Activated naive CD4-positive, alpha-beta T cell treated with anti-CD3 and anti-CD28 coated beads, Interleukin-2, amount 50 U/mL, for 72 hours (primary cell): ENCODE measurements around the gene JAG2. TPM values are rescaled to one million over a fixed set of nuclear protein-coding genes. Genes with fewer than 3 reads are reported as not detected.

Experiments used
- ATAC-seq, 2 donors: fragments of 150-1000 bp; cut with Tn5 transposase; 2 replicates each; pipeline ENCODE4 v1.10.0; 2021; ENCODE audit warnings: mild to moderate bottlenecking in 2 of 2, moderate library complexity in 2 of 2
- DNase-seq, 2 donors: peaks; one replicate each; pipeline ENCODE4 v3.0.0; 2021 to 2022; ENCODE audit warnings: low spot score in 2 of 2
- H3K27ac Mint-ChIP-seq, 2 donors: one replicate each; pipeline ENCODE4 v1.8.0; 2022; ENCODE audit warnings: mild to moderate bottlenecking in 2 of 2, mixed read lengths in 2 of 2
- H3K36me3 Mint-ChIP-seq, 2 donors: one replicate each; pipeline ENCODE4 v1.8.0; 2022; ENCODE audit warnings: mixed read lengths in 2 of 2
- H3K9me3 Mint-ChIP-seq, 2 donors: one replicate each; pipeline ENCODE4 v1.8.0; 2022; ENCODE audit warnings: mixed read lengths in 2 of 2
- total RNA-seq, 2 donors: library from RNA; stranded (reverse); gene quantifications; one replicate each; pipeline ENCODE4 v1.2.3, GENCODE V29; 2022

JAG2 gene
- total RNA-seq, 2 donors from 2014 or later, result 4.3 to 10.5 TPM

GRCh38 chr14:105177082-105177481, 8.5 kb upstream of the JAG2 start:
- no peak for DNase-seq
- Mint-ChIP-seq H3K36me3 (no peaks in the 10 kb centered on the region), H3K9me3 (no peaks in the 10 kb centered on the region), H3K27ac (no peak overlapping the region)
- no peak for ATAC-seq

GRCh38 chr14:105176513-105176912, 7.9 kb upstream of the JAG2 start:
- no peak for DNase-seq
- Mint-ChIP-seq H3K9me3 (no peaks in the 10 kb centered on the region), H3K27ac (no peak overlapping the region), H3K36me3 (no peaks in the 10 kb centered on the region)
- ATAC-seq, result no peak

- Mint-ChIP-seq H3K36me3 (no peaks in the 10 kb centered on the region), H3K9me3 (no peaks in the 10 kb centered on the region), H3K27ac (peak overlapping the region in 1 of 2 donors; percentile 41)
- no peak for DNase-seq
- ATAC-seq, result peak in 1 of 2 donors; percentile 55
Measured at GRCh38 chr14:105173901-105174894, 5.6 kb upstream of the JAG2 start.

DNA sequence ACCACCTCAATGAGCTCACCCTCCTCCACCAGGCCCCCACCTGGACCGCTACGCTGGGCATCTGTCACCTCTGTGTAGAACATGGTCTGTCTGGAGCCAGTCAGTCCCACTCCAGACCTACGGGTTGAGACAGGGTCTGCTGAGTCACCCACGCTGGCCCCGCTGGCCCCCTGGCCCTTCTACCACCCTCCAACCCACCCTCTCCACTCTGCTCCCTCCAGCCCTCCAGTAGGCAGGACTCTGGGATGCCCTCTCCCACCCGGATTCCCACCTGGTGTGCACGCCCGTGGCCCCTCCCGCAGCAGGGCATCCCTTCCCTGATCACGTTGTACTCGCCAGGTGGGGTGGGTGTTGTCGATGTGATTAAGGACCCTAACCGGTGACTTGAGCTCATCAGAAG, 4.6 kb upstream of the JAG2 start:
- ATAC-seq, result no peak
- Mint-ChIP-seq H3K27ac (no peak overlapping the region), H3K36me3 (no peaks in the 10 kb centered on the region), H3K9me3 (no peaks in the 10 kb centered on the region)
- DNase-seq, result no peak

GRCh38 chr14:105172476-105172875, 3.9 kb upstream of the JAG2 start:
- H3K27ac Mint-ChIP-seq, result no peak overlapping the region
- no peaks in the 10 kb centered on the region for H3K9me3 Mint-ChIP-seq
- DNase-seq (no peak), ATAC-seq (no peak)
- no peaks in the 10 kb centered on the region for H3K36me3 Mint-ChIP-seq

DNA sequence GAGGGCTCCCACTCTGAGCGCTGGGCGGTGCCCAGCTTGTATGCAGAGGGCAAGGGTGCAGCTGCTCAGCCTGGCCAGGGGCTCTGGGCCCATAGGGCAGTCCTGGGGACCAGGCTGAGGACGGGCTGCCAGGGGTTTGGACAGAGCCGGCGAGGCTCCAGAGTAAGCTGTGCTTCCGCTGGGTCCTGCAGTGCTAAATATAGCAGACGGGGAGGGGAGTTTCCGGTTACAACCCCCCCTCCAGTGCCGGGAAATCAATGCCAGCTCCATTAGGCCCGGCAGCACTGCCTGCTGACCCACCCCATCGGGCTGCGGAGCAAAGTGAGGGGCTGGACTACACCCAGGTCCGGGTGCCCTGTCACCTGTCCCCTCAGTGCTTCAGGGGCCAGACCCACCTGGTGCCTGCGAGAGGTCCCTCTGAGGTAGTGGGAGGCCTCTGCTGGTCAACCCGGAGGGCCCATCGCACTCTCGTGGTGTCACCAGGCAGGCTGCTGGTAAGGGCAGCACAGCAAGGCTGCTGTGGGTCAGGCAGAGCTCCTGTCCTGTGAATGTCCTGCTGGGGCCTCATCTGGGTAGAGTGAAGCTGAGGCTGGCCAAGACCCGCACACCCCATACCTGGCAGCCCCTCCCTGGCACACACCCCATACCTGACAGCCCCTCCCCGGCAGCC, 2.6 kb upstream of the JAG2 start:
- H3K27ac Mint-ChIP-seq, result no peak overlapping the region
- no peak for ATAC-seq

GRCh38 chr14:105169776-105170655, 1.4 kb upstream of the JAG2 start:
- ATAC-seq (no peak), DNase-seq (no peak)
- Mint-ChIP-seq H3K36me3 (no peaks in the 10 kb centered on the region), H3K9me3 (no peaks in the 10 kb centered on the region), H3K27ac (no peak overlapping the region)

More for the DNA sequence above, 2.6 kb upstream of the JAG2 start:
- DNase-seq, result no peak
- H3K36me3 Mint-ChIP-seq, result no peaks in the 10 kb centered on the region
- H3K9me3 Mint-ChIP-seq, result no peaks in the 10 kb centered on the region

DNA sequence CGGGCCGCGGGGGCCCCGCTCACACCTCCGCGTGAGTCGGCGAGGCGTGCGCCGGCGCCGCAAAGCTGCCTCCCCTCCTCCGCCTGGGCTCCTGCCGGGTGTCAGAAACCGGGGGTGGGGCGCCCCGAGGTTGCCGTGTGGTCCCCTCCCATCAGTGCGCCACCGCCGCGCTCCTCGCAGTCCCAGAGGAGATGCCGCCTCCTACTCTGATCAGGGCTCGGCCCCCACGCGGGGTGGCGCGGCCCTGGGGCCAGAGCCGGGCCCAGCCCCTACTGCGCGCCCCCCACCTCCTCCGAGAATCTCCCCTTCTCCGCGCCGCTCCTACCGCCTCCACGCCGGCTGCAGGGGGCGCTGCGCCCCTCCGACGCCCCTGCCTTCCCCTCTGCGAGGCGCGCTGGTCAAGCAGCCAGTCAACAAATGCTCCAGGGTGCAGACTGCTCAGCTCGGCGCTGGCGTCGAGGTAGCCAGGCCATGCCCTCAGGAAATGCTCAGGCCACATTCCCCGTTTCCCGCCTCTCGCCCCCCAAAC, 467 bp upstream of the JAG2 start:
- Mint-ChIP-seq H3K9me3 (no peaks in the 10 kb centered on the region), H3K27ac (no peak overlapping the region), H3K36me3 (no peaks in the 10 kb centered on the region)
- ATAC-seq (peak; percentile 19 to 72), DNase-seq (no peak)

GRCh38 chr14:105168093-105168420, 519 bp downstream of the JAG2 start:
- Mint-ChIP-seq H3K27ac (no peak overlapping the region), H3K9me3 (no peaks in the 10 kb centered on the region), H3K36me3 (no peaks in the 10 kb centered on the region)
- DNase-seq, result no peak
- peak in 1 of 2 donors; percentile 12 for ATAC-seq

DNA sequence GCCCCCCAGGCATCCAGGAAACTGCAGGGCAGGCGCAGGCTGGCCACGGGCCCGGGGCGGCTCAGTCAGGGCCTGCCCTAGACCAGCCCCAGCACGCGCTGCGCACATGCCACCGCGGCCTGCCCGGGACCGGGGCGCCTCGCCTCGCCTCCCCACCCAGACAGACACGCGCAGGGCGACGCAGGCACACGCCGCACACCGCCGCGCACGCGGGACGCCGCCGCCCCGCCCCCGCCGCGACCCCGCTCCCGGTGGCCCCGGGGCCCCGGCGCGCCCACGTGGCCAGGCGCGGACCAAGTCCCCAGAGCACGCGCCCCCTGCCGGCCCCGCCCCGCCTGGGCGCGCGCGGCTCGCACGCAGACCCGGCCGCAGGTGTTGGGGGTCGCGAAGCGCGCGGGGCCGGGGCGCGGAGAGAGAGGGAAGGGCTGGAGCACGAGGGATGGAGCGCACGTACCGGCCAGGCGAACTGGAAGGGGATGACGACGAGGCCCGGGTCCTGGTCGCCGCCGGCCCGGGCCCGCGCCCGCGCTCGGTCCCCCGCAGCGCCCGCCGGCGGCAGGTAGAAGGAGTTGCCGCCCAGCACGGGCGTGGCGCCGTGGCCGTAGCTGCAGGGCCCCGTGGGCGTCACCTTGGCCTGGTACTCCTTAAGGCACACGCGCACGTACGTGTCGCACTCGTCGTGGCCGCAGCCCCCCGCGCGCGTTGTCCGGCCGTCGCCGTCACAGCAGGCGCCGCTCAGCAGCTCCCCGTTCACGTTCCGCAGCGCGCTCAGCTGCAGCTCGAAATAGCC, 1.1 kb downstream of the JAG2 start:
- Mint-ChIP-seq H3K36me3 (no peaks in the 10 kb centered on the region), H3K9me3 (no peaks in the 10 kb centered on the region), H3K27ac (no peak overlapping the region)
- ATAC-seq, result peak in 1 of 2 donors; percentile 16
- no peak for DNase-seq

DNA sequence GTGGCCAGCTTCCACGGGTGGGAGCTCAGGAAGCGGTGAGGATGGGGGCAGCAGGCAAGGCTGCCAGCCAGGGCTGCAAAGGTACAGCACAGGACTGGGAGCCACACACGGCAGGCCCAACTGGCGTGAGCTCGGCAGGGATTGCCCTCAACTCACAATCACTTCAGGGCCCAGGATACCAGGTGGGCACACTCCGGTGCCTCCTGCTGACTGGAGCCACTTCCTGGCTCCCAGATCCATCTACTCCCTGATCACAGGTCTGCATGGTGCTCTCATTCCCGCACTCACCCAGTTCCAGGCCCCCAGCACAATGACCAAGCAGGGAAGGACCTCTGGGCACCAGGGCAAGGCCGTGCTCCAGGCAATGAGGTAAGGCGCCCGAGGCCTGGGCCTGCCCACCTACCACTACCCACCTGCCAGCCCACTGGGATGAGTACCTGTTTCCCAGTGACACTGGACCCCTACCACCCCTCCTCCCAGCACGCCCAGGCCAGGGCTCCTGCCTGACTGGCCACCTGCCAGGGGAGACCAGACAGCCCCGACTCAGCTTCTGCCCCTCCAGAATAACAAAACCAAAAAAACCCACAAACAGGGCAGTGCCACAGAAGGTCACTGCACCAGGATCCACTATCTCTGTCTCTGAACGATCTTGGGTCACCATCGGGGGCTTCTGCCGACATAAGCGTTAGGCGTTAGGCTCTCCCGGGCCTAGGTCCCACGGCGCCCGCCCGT, 1.8 kb downstream of the JAG2 start:
- Mint-ChIP-seq H3K9me3 (no peaks in the 10 kb centered on the region), H3K27ac (no peak overlapping the region), H3K36me3 (no peaks in the 10 kb centered on the region)
- ATAC-seq (no peak), DNase-seq (no peak)

DNA sequence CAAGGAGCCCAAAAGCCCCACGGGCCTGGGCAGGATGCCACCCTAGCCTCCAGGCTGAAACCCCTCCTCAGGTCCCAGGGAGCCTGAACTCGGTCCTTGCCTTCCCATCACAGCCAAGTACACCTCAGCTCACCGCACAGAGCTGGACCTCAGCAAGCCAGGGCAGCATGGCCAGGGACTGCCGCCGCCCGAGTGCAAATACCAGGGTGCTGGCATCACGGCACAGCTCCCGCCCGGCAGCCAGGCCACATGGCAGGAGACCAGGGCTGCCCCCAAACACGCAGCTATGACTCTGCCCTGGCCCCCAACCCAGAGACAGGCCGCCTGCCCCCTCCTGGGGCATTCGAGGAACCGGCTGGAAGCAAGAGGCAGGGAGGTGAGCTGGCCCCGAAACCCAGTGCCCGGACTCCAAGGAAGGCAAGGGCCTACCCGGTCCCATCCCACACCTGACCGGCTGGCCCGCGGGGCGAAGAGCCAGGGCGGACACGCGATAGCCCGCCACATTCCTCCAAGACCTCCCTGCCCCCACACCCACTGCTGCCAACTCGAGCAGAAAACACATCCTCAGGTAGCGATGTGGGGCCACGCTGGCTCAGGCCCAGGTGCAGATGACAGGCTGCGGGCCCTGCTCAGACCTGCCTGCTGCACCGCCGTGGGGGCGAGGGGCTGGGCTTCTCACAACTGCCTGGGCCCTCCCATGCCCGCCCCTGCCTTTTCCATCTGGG, 2.7 kb downstream of the JAG2 start:
- Mint-ChIP-seq H3K27ac (no peak overlapping the region), H3K36me3 (no peaks in the 10 kb centered on the region), H3K9me3 (no peaks in the 10 kb centered on the region)
- ATAC-seq, result no peak
- no peak for DNase-seq

DNA sequence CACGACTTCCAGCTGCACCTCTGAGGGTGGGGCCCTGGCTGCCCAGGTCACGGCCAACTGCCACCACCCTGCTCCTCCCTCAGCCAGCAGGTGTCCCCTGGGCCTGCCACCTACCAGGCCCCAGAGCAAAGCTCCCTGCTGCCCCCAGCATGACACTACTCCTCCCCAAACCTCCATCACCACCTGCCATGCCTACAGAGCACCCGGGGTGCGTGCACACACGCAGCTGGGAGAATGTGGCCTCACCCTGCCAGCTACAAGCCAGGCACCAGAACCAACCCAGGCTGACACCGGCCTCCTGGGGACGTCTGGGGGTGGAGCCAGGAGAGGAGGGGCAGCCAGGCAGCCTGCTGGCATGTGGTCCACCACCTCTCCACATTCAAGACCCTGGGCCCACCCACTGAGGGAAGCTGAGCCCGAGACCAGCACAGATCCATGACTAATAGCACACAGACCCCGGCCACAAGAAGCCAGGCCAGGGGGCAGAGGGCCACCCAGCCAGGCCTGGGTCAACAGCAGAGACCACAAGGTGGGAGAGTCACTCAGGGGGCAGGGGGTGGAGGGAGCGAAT, 3.4 kb downstream of the JAG2 start:
- Mint-ChIP-seq H3K27ac (no peak overlapping the region), H3K36me3 (no peaks in the 10 kb centered on the region), H3K9me3 (no peaks in the 10 kb centered on the region)
- no peak for DNase-seq
- no peak for ATAC-seq

DNA sequence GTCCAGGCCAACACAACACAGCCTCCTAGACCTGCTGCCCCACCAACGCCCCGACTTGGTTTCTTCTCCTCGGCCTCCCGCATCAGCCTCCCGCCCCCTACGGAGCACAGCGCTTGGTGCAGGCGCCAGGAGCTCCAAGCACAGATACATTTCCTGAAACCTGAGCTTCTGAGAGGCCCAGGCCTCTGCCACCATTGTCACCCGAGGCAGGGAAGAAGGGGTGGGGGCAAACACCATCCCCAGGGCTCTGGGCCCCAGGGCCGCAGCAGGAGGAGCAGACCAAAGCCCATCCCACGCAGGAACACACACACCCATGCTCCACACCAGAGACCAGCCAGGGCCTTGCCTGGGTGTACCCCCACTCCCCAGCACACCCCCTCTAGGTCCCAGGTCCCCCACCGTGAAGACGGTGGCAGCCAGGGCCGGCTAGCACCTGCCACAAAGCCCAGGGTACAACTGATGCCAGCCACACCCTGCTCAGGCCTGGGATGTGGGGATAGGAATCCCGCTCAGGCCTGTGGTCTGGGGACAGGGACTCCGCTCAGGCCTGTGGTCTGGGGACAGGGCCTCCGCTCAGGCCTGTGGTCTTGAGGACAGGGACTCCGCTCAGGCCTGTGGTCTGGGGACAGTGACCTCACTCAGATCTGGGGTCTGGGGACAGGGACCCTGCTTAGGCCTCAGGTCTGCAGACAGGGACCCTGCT, 5.4 kb downstream of the JAG2 start:
- no peak for DNase-seq
- ATAC-seq, result no peak

More for the DNA sequence above, 5.4 kb downstream of the JAG2 start:
- no peaks in the 10 kb centered on the region for H3K36me3 Mint-ChIP-seq
- H3K9me3 Mint-ChIP-seq, result no peaks in the 10 kb centered on the region
- H3K27ac Mint-ChIP-seq, result no peak overlapping the region
